GM12878 (cell line): ENCODE measurements around the gene GATA2. TPM values are rescaled to one million over a fixed set of nuclear protein-coding genes. Genes with fewer than 3 reads are reported as not detected.

Experiments
- ATAC-seq: fragments of 200-7000 bp; cut with Tn5 transposase; 3 replicates; pipeline ENCODE4 v1.9.1; 2020; ENCODE audit warnings: mild to moderate bottlenecking, moderate library complexity
- BruUV-seq: library from RNA; stranded (reverse); fragments of 400-500 nt; replicated peaks from 2 replicates; lab custom pipeline; 2021; lab: Mats Ljungman, UMichigan
- CTCF ChIA-PET: fragments of 300-600 bp; sonication (Branson Sonifier 250); formaldehyde crosslinking; extraction: SDS; loops from one replicate; lab custom pipeline; 2021; ENCODE audit warnings: inconsistent platforms; lab: Yijun Ruan, JAX
- POLR2A ChIA-PET: fragments of 350-600 bp; formaldehyde crosslinking; extraction: SDS; loops from one replicate; lab custom pipeline; 2021; ENCODE audit warnings: inconsistent platforms; lab: Charles Lee
- RAD21 ChIA-PET: fragments of 300-600 bp; sonication (Branson Sonifier 250); formaldehyde crosslinking; loops from one replicate; lab custom pipeline; 2023; ENCODE audit warnings: antibody characterized with exemption; ENCODE audit not compliant: unreplicated experiment; lab: Charles Lee
- SMC1A ChIA-PET: fragments of 300-600 bp; sonication (Branson Sonifier 250); formaldehyde crosslinking; loops from one replicate; lab custom pipeline; 2023; ENCODE audit not compliant: unreplicated experiment, uncharacterized antibody; lab: Charles Lee
- DNase-seq: peaks from one replicate; pipeline ENCODE4 v3.0.0-alpha.2; 2011; ENCODE audit warnings: low read depth, low spot score
- FAIRE-seq: peaks from 3 replicates; lab custom pipeline; 2011; peaks lifted over from hg19 to GRCh38; lab: Jason Lieb, UNC
- H2AFZ ChIP-seq: 2 replicates; pipeline ENCODE4 v1.6.0; 2011; ENCODE audit warnings: low read depth, low read length, control low read depth; ENCODE audit not compliant: control insufficient read depth
- H3K27ac ChIP-seq: 2 replicates; pipeline ENCODE4 v1.5.1; 2011; ENCODE audit warnings: control low read depth; ENCODE audit not compliant: control insufficient read depth, insufficient read depth
- H3K27me3 ChIP-seq, 2 experiments: replicated peaks in 1 of 2; 2 replicates each; pipeline versions ENCODE4 v1.6.0 to v1.6.1; 2011; ENCODE audit warnings: low read length in 1 of 2; ENCODE audit not compliant: control insufficient read depth in 2 of 2, insufficient read depth in 2 of 2
- H3K36me3 ChIP-seq, 2 experiments: 2 replicates each; pipeline ENCODE4 v1.5.1; 2011; ENCODE audit warnings: low read length in 1 of 2; ENCODE audit not compliant: control insufficient read depth in 2 of 2, insufficient read depth in 2 of 2
- H3K4me1 ChIP-seq: 2 replicates; pipeline ENCODE4 v1.6.1; 2011; ENCODE audit warnings: mild to moderate bottlenecking, low read length, moderate library complexity, mixed read lengths; ENCODE audit not compliant: control insufficient read depth, insufficient read depth
- H3K4me2 ChIP-seq: 2 replicates; pipeline ENCODE4 v1.6.0; 2011; ENCODE audit warnings: control low read depth; ENCODE audit not compliant: control insufficient read depth, insufficient read depth
- H3K4me3 ChIP-seq: fragments of 200-600 bp; sonication (generic); 2 replicates; pipeline ENCODE4 v1.5.1; 2016
- H3K79me2 ChIP-seq: 2 replicates; pipeline ENCODE4 v1.6.0; 2011; ENCODE audit warnings: low read length; ENCODE audit not compliant: control insufficient read depth, insufficient read depth
- H3K9ac ChIP-seq: 2 replicates; pipeline ENCODE4 v1.8.0; 2011; ENCODE audit warnings: low read length, control low read depth, mixed read lengths; ENCODE audit not compliant: control insufficient read depth, insufficient read depth
- H3K9me3 ChIP-seq: replicated peaks from 3 replicates; pipeline ENCODE4 v1.5.1; 2011; ENCODE audit warnings: mild to moderate bottlenecking, low read length; ENCODE audit not compliant: control insufficient read depth, insufficient read depth
- H4K20me1 ChIP-seq: 2 replicates; pipeline ENCODE4 v1.6.0; 2011; ENCODE audit not compliant: control insufficient read depth, insufficient read depth
- CBX3 ChIP-seq: fragments of 200-600 bp; sonication (generic); IDR thresholded peaks from 2 replicates; pipeline ENCODE4 v1.6.1; 2016; ENCODE audit warnings: low read depth, borderline replicate concordance
- DPF2 ChIP-seq: fragments of 450-650 bp; IDR thresholded peaks from 2 replicates; pipeline ENCODE4 v1.6.1; 2017; ENCODE audit warnings: mild to moderate bottlenecking
- HDAC2 ChIP-seq: fragments of 200-600 bp; sonication (generic); IDR thresholded peaks from 2 replicates; pipeline ENCODE4 v1.6.1; 2017
- HDAC6 ChIP-seq: fragments of 200-600 bp; sonication (generic); IDR thresholded peaks from one replicate; pipeline ENCODE4 v1.8.0; 2017; ENCODE audit warnings: antibody characterized with exemption; ENCODE audit not compliant: unreplicated experiment
- MTA2 ChIP-seq: fragments of 450-650 bp; IDR thresholded peaks from 2 replicates; pipeline ENCODE4 v1.6.1; 2016; ENCODE audit warnings: low read depth, mild to moderate bottlenecking, moderate library complexity
- POLR2AphosphoS5 ChIP-seq: IDR thresholded peaks from 2 replicates; pipeline ENCODE4 v1.6.1; 2011; ENCODE audit warnings: mild to moderate bottlenecking, low read length, inconsistent platforms
- RFX5 ChIP-seq: IDR thresholded peaks from 2 replicates; pipeline ENCODE4 v1.6.1; 2011; ENCODE audit warnings: low read depth, low read length, improper control_type of control experiment
- SP1 ChIP-seq: IDR thresholded peaks from one replicate; pipeline ENCODE4 v1.6.1; 2011; ENCODE audit warnings: low read depth, low read length
- SRF ChIP-seq, 2 experiments: IDR thresholded peaks; 2 replicates each; pipeline ENCODE4 v1.6.1; 2011; ENCODE audit warnings: low read depth in 2 of 2, low read length in 2 of 2, mild to moderate bottlenecking in 1 of 2, moderate library complexity in 1 of 2
- ZBTB33 ChIP-seq: fragments of 450-650 bp; IDR thresholded peaks from 2 replicates; pipeline ENCODE4 v1.6.1; 2017; ENCODE audit warnings: mild to moderate bottlenecking
- ZNF217 ChIP-seq: fragments of 450-650 bp; IDR thresholded peaks from 2 replicates; pipeline ENCODE4 v1.6.1; 2017; ENCODE audit warnings: antibody characterized with exemption, mild to moderate bottlenecking
- ZNF24 ChIP-seq: fragments of 450-650 bp; IDR thresholded peaks from 2 replicates; pipeline ENCODE4 v1.6.1; 2017; ENCODE audit warnings: antibody characterized with exemption, mild to moderate bottlenecking
- WGBS: methylation state at CpG from one replicate; pipeline ENCODE4 v1.1.6; 2016; ENCODE audit warnings: low lambda C conversion rate; ENCODE audit not compliant: insufficient replicate concordance, insufficient coverage; ENCODE audit errors: missing lambda C conversion rate; 5-methylcytosine and 5-hydroxymethylcytosine counted together
- in situ Hi-C: fragments of 300-500 bp; cut with MboI; formaldehyde crosslinking; loops from 9 replicates; pipeline ENCODE4 v1.14.3; 2018; ENCODE audit warnings: mixed read lengths
- intact Hi-C: fragments of 100-400 bp; cut with micrococcal nuclease; formaldehyde crosslinking; loops from one replicate; pipeline ENCODE4 v1.14.2; 2022; ENCODE audit not compliant: unreplicated experiment
- polyA plus RNA-seq, 11 experiments: library from polyadenylated mRNA; depleted of rRNA in 4 of 11; unstranded in 6 of 11; stranded (reverse) in 5 of 11; fragments of >200 nt; fragmentation: Nextera tagmentation in 4 of 11; fragmentation: Illumina TruSeq in 1 of 11; extraction: Ambion mirVana in 4 of 11; extraction: Trizol in 1 of 11; gene quantifications; 1 replicate in 1 of 11; 2 replicates in 10 of 11; pipeline versions ENCODE4 v1.2.1 to v1.2.3, GENCODE V29; 2011 to 2016; ENCODE audit warnings: inconsistent platforms in 2 of 11, missing spikeins in 2 of 11, low read depth in 1 of 11
- total RNA-seq, 4 experiments: library from RNA; depleted of rRNA in 3 of 4; stranded (reverse); fragments of >200 nt in 3 of 4; fragmentation: Illumina TruSeq in 1 of 4; extraction: Trizol in 1 of 4; gene quantifications; 2 replicates each; pipeline versions ENCODE4 v1.2.1 to v1.2.3, GENCODE V29; 2013 to 2021

Gene GATA2
- total and polyA plus RNA-seq, 10 of the 15 experiments (the other 5 are each of a cell fraction or from before 2014, with no cell fraction given): 0.56 TPM; not detected in 9

GRCh38 chr3:128429751-128430150 is 63.2 kb downstream of the GATA2 start:
- TF ChIP-seq ZNF24: no peak
- TF ChIP-seq MTA2: no peak
- no peak for TF ChIP-seq POLR2AphosphoS5
- TF ChIP-seq ZBTB33: no peak
- TF ChIP-seq HDAC2: no peak
- no peak for TF ChIP-seq SP1
- TF ChIP-seq DPF2: no peak
- no peak for TF ChIP-seq HDAC6
- TF ChIP-seq RFX5: no peak
- TF ChIP-seq SRF (IDR thresholded peaks at IDR 0.05; ENCODE audit: low read depth in 2 of 2, low read length in 2 of 2): no peak
- TF ChIP-seq ZNF217: no peak
- no peak for TF ChIP-seq CBX3
- TF ChIP-seq, all 136 proteins: peak for 0
- BruUV-seq: no TSS peak
- H3K9ac ChIP-seq: no peak overlapping the region
- H3K36me3 ChIP-seq: no peaks in the 10 kb centered on the region
- H3K79me2 ChIP-seq: no peaks in the 10 kb centered on the region
- ATAC-seq (no peak), FAIRE-seq (no peak), DNase-seq (no peak)
- RAD21 ChIA-PET: no interaction called here
- H3K9me3 ChIP-seq: no peaks in the 10 kb centered on the region
- 26% methylated on average over 8 of the region's 8 CpGs for WGBS
- no peaks in the 10 kb centered on the region for H3K4me1 ChIP-seq
- CTCF ChIA-PET: no interaction called here
- H4K20me1 ChIP-seq: no peaks in the 10 kb centered on the region
- SMC1A ChIA-PET: no interaction called here
- no peak overlapping the region for H2AFZ ChIP-seq
- H3K4me2 ChIP-seq: no peak overlapping the region
- peaks cover 2 to 10% of the 10 kb centered on the region in 2 experiments for H3K27me3 ChIP-seq
- no peak overlapping the region for H3K4me3 ChIP-seq
- no peak overlapping the region for H3K27ac ChIP-seq
- intact Hi-C loops: loop anchor here (5.0 kb wide), 1 partner anchor 332 kb away; no protein-coding TSS in a partner anchor
- in situ Hi-C loops: no loop called here
- POLR2A ChIA-PET: no interaction called here

Other genes with a start within 250 kb of the GATA2 start
- gene DNAJB8, start 26.3 kb downstream of the GATA2 start, total RNA-seq (2014; rRNA removed): not detected in 2 replicates
- gene DNAJB8, start 26.3 kb downstream of the GATA2 start, total RNA-seq (2014; rRNA removed; fragmentation: Illumina TruSeq; extraction: Trizol): not detected in 2 replicates
- gene DNAJB8, start 26.3 kb downstream of the GATA2 start, total RNA-seq (2021): not detected in 2 replicates
- not detected in 2 replicates for gene DNAJB8, start 26.3 kb downstream of the GATA2 start, polyA plus RNA-seq (2011; rRNA removed)
- not detected in 2 replicates for gene DNAJB8, start 26.3 kb downstream of the GATA2 start, polyA plus RNA-seq (2014; fragmentation: Illumina TruSeq; extraction: Trizol)
- gene DNAJB8, start 26.3 kb downstream of the GATA2 start, polyA plus RNA-seq (2014; fragmentation: Nextera tagmentation; extraction: Ambion mirVana): not detected
- gene DNAJB8, start 26.3 kb downstream of the GATA2 start, polyA plus RNA-seq (2014; rRNA removed): not detected in 2 replicates
- gene DNAJB8, start 26.3 kb downstream of the GATA2 start, polyA plus RNA-seq (2016; fragmentation: Nextera tagmentation; extraction: Ambion mirVana): not detected
- 223 and 227 TPM in 2 replicates for gene RPN1, start 157.6 kb upstream of the GATA2 start, total RNA-seq (2014; rRNA removed)
- 153 and 162 TPM in 2 replicates for gene RPN1, start 157.6 kb upstream of the GATA2 start, total RNA-seq (2014; rRNA removed; fragmentation: Illumina TruSeq; extraction: Trizol)
- 147 and 150 TPM in 2 replicates for gene RPN1, start 157.6 kb upstream of the GATA2 start, total RNA-seq (2021)
- gene RPN1, start 157.6 kb upstream of the GATA2 start, polyA plus RNA-seq (2011; rRNA removed): 231 and 241 TPM in 2 replicates
- 136 and 142 TPM in 2 replicates for gene RPN1, start 157.6 kb upstream of the GATA2 start, polyA plus RNA-seq (2014; fragmentation: Illumina TruSeq; extraction: Trizol)
- gene RPN1, start 157.6 kb upstream of the GATA2 start, polyA plus RNA-seq (2014; fragmentation: Nextera tagmentation; extraction: Ambion mirVana): 10 to 100 TPM; 56.1 to 58.3 TPM
- gene RPN1, start 157.6 kb upstream of the GATA2 start, polyA plus RNA-seq (2014; rRNA removed): 146 and 152 TPM in 2 replicates
- 100 to 1,000 TPM; 260 to 266 TPM for gene RPN1, start 157.6 kb upstream of the GATA2 start, polyA plus RNA-seq (2016; fragmentation: Nextera tagmentation; extraction: Ambion mirVana)
- 42.2 and 44.4 TPM in 2 replicates for gene RAB7A, start 233.0 kb upstream of the GATA2 start, total RNA-seq (2014; rRNA removed)
- gene RAB7A, start 233.0 kb upstream of the GATA2 start, total RNA-seq (2014; rRNA removed; fragmentation: Illumina TruSeq; extraction: Trizol): 73.7 and 75.3 TPM in 2 replicates
- 151 and 171 TPM in 2 replicates for gene RAB7A, start 233.0 kb upstream of the GATA2 start, total RNA-seq (2021)
- 212 and 237 TPM in 2 replicates for gene RAB7A, start 233.0 kb upstream of the GATA2 start, polyA plus RNA-seq (2011; rRNA removed)
- 200 and 201 TPM in 2 replicates for gene RAB7A, start 233.0 kb upstream of the GATA2 start, polyA plus RNA-seq (2014; fragmentation: Illumina TruSeq; extraction: Trizol)
- gene RAB7A, start 233.0 kb upstream of the GATA2 start, polyA plus RNA-seq (2014; fragmentation: Nextera tagmentation; extraction: Ambion mirVana): 10 to 100 TPM; 40.3 to 43.0 TPM
- gene RAB7A, start 233.0 kb upstream of the GATA2 start, polyA plus RNA-seq (2014; rRNA removed): 136 and 148 TPM in 2 replicates
- gene RAB7A, start 233.0 kb upstream of the GATA2 start, polyA plus RNA-seq (2016; fragmentation: Nextera tagmentation; extraction: Ambion mirVana): 100 to 1,000 TPM; 175 to 183 TPM